Measurements from ENCODE around the gene RASL10A.

The RASL10A gene

GRCh38 chr22:29336751-29337490 lies 21.4 kb upstream of the RASL10A start:
- Mint-ChIP-seq H3K36me3 (ENCODE audit: low read depth) (peaks cover 44% of the 10 kb centered on the region), H3K4me3 (no peak overlapping the region), H3K27me3 (ENCODE audit: low read depth, poor library complexity) (no peaks in the 10 kb centered on the region), H3K27ac (peak overlapping the region; percentile 60), H3K4me1 (peaks cover 32% of the 10 kb centered on the region), H3K9me3 (no peaks in the 10 kb centered on the region)
- no peak for DNase-seq
- TF ChIP-seq, protein P1, sequence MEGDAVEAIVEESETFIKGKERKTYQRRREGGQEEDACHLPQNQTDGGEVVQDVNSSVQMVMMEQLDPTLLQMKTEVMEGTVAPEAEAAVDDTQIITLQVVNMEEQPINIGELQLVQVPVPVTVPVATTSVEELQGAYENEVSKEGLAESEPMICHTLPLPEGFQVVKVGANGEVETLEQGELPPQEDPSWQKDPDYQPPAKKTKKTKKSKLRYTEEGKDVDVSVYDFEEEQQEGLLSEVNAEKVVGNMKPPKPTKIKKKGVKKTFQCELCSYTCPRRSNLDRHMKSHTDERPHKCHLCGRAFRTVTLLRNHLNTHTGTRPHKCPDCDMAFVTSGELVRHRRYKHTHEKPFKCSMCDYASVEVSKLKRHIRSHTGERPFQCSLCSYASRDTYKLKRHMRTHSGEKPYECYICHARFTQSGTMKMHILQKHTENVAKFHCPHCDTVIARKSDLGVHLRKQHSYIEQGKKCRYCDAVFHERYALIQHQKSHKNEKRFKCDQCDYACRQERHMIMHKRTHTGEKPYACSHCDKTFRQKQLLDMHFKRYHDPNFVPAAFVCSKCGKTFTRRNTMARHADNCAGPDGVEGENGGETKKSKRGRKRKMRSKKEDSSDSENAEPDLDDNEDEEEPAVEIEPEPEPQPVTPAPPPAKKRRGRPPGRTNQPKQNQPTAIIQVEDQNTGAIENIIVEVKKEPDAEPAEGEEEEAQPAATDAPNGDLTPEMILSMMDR (IDR thresholded peaks at IDR 0.05), result no peak

DNA sequence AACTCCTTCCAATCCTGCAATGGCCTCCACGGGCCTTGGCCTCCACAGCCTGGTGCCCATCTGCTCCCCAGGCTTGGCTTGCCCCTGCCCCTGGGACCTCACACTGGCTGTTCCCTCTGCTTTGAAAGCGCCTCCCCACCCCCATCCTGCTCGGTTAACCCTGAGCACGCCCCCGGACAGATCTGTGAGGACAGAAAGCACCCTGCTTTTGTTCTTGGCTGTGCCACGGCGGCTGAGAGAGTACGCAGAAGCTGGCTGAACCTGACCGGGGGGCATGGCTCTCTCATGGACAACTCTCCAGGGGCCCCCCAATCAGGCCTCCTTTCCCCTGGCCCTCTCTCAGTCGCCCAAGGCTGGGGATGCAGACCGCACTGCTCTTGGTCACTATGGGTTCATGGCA lies 20.2 kb upstream of the RASL10A start:
- H3K36me3 Mint-ChIP-seq (ENCODE audit: low read depth), result peaks cover 41% of the 10 kb centered on the region
- no peak for DNase-seq
- TF ChIP-seq, protein P1 (IDR thresholded peaks at IDR 0.05), result no peak
- H3K27me3 Mint-ChIP-seq (ENCODE audit: low read depth, poor library complexity), result no peaks in the 10 kb centered on the region
- H3K9me3 Mint-ChIP-seq, result no peaks in the 10 kb centered on the region
- H3K4me3 Mint-ChIP-seq, result no peak overlapping the region
- peaks cover 45% of the 10 kb centered on the region for H3K4me1 Mint-ChIP-seq
- peak overlapping the region; percentile 88 for H3K27ac Mint-ChIP-seq

GRCh38 chr22:29334696-29335344 lies 19.3 kb upstream of the RASL10A start:
- TF ChIP-seq, protein P1 (IDR thresholded peaks at IDR 0.05), result no peak
- Mint-ChIP-seq H3K36me3 (ENCODE audit: low read depth) (peaks cover 41% of the 10 kb centered on the region), H3K27ac (peak overlapping the region; percentile 72)

GRCh38 chr22:29334148-29334547 lies 18.7 kb upstream of the RASL10A start:
- peaks cover 60% of the 10 kb centered on the region for H3K4me1 Mint-ChIP-seq
- TF ChIP-seq, protein P1 (IDR thresholded peaks at IDR 0.05), result no peak
- no peaks in the 10 kb centered on the region for H3K27me3 Mint-ChIP-seq (ENCODE audit: low read depth, poor library complexity)
- no peak for DNase-seq
- peaks cover 42% of the 10 kb centered on the region for H3K36me3 Mint-ChIP-seq (ENCODE audit: low read depth)
- H3K27ac Mint-ChIP-seq, result no peak overlapping the region
- no peak overlapping the region for H3K4me3 Mint-ChIP-seq
- no peaks in the 10 kb centered on the region for H3K9me3 Mint-ChIP-seq

More at GRCh38 chr22:29334696-29335344, 19.3 kb upstream of the RASL10A start:
- no peaks in the 10 kb centered on the region for H3K9me3 Mint-ChIP-seq
- H3K4me3 Mint-ChIP-seq, result no peak overlapping the region
- H3K4me1 Mint-ChIP-seq, result peaks cover 53% of the 10 kb centered on the region
- no peaks in the 10 kb centered on the region for H3K27me3 Mint-ChIP-seq (ENCODE audit: low read depth, poor library complexity)
- DNase-seq, result no peak

DNA sequence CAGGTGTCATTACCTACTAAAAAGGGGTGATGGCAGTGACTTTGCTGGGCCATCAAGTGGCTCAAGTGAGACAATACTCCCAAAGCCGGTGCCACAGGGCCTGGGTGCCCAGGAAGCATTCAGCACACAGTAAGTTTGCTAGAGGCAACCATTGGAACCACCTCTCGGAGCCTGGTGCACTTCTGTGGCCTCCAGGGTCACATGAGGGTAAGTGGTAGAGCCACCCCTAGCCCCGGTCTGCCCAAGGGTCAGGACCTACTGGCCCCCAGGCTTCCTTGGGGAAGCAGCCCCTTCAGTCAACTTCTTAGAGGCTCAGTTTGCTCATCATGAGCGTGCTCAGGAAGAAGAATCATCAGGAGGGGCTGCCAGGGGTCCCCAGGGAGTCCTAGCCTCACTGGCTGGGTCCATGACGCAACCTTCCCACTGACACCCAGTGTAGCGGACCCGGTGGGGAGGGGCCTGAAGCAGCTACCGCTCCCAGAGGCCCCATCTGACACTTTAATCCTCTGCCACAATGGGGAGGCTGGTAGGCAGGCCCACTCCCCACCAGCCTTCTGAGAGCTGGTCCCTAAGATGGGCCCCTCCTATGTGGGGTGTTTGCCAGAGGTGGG lies 17.5 kb upstream of the RASL10A start:
- Mint-ChIP-seq H3K9me3 (no peaks in the 10 kb centered on the region), H3K36me3 (ENCODE audit: low read depth) (peaks cover 31% of the 10 kb centered on the region), H3K4me1 (peaks cover 61% of the 10 kb centered on the region), H3K27me3 (ENCODE audit: low read depth, poor library complexity) (no peaks in the 10 kb centered on the region), H3K27ac (peak overlapping the region; percentile 64), H3K4me3 (no peak overlapping the region)
- TF ChIP-seq, protein P1 (IDR thresholded peaks at IDR 0.05), result no peak
- no peak for DNase-seq
